Measurements from ENCODE around the gene NACC2.

GRCh38 chr9:135982499-135983207 lies 112.4 kb downstream of the NACC2 start:
- TF ChIP-seq EZH2 (IDR thresholded peaks at IDR 0.05; ENCODE audit: low read depth, low read length, severe bottlenecking) (no peak), POLR2A (IDR thresholded peaks at IDR 0.05; ENCODE audit: control extremely low read depth in 1 of 2, low read depth in 2 of 2, low read length in 2 of 2) (no peak)
